HUES48 (cell line): ENCODE results near the gene PPARA.

Experiments used
- H3K27ac ChIP-seq: one replicate; pipeline ENCODE4 v1.7.0; 2013; ENCODE audit warnings: low read depth, low read length, inconsistent platforms
- H3K27me3 ChIP-seq: 2 replicates; pipeline ENCODE4 v1.6.1; 2013; ENCODE audit warnings: mild to moderate bottlenecking, low read length; ENCODE audit not compliant: control insufficient read depth, insufficient read depth
- H3K36me3 ChIP-seq: 2 replicates; pipeline ENCODE4 v1.6.1; 2013; ENCODE audit warnings: low read length; ENCODE audit not compliant: control insufficient read depth, insufficient read depth
- H3K4me1 ChIP-seq: 2 replicates; pipeline ENCODE4 v1.6.1; 2013; ENCODE audit warnings: mild to moderate bottlenecking, low read length; ENCODE audit not compliant: control insufficient read depth, insufficient read depth
- H3K4me3 ChIP-seq: 2 replicates; pipeline ENCODE4 v1.5.1; 2013; ENCODE audit warnings: mild to moderate bottlenecking, low read depth, low read length
- H3K9ac ChIP-seq: 2 replicates; pipeline ENCODE4 v1.6.1; 2013; ENCODE audit warnings: mild to moderate bottlenecking, low read depth, low read length, moderate library complexity
- H3K9me3 ChIP-seq: 2 replicates; pipeline ENCODE4 v1.6.1; 2013; ENCODE audit warnings: low read length; ENCODE audit not compliant: control insufficient read depth, insufficient read depth

The PPARA gene

GRCh38 chr22:46225631-46226030, 75.3 kb downstream of the PPARA start:
- Histone ChIP-seq H3K4me1 (no peaks in the 10 kb centered on the region), H3K9ac (no peak overlapping the region), H3K36me3 (no peaks in the 10 kb centered on the region), H3K27ac (no peak overlapping the region), H3K4me3 (no peak overlapping the region), H3K9me3 (no peaks in the 10 kb centered on the region), H3K27me3 (no peaks in the 10 kb centered on the region)

- no peak overlapping the region for H3K9ac ChIP-seq
- H3K4me1 ChIP-seq: no peaks in the 10 kb centered on the region
- no peaks in the 10 kb centered on the region for H3K27me3 ChIP-seq
- no peaks in the 10 kb centered on the region for H3K36me3 ChIP-seq
- H3K9me3 ChIP-seq: no peaks in the 10 kb centered on the region
- no peak overlapping the region for H3K27ac ChIP-seq
- no peak overlapping the region for H3K4me3 ChIP-seq
These were observed 76.3 kb downstream of the PPARA start for GRCh38 chr22:46226577-46226976.

- H3K9ac ChIP-seq: no peak overlapping the region
- H3K9me3 ChIP-seq: no peaks in the 10 kb centered on the region
- H3K27ac ChIP-seq: no peak overlapping the region
- no peak overlapping the region for H3K4me3 ChIP-seq
- no peaks in the 10 kb centered on the region for H3K4me1 ChIP-seq
- H3K36me3 ChIP-seq: no peaks in the 10 kb centered on the region
- no peaks in the 10 kb centered on the region for H3K27me3 ChIP-seq
These were observed 79.4 kb downstream of the PPARA start for GRCh38 chr22:46229701-46230100.

- Histone ChIP-seq H3K9ac (no peak overlapping the region), H3K4me1 (no peaks in the 10 kb centered on the region), H3K27me3 (no peaks in the 10 kb centered on the region), H3K27ac (no peak overlapping the region), H3K9me3 (no peaks in the 10 kb centered on the region), H3K36me3 (no peaks in the 10 kb centered on the region), H3K4me3 (no peak overlapping the region)
These were observed 80.1 kb downstream of the PPARA start for GRCh38 chr22:46230262-46230901.

- no peaks in the 10 kb centered on the region for H3K9me3 ChIP-seq
- H3K9ac ChIP-seq: no peak overlapping the region
- H3K27ac ChIP-seq: no peak overlapping the region
- no peak overlapping the region for H3K4me3 ChIP-seq
- H3K27me3 ChIP-seq: no peaks in the 10 kb centered on the region
- H3K36me3 ChIP-seq: no peaks in the 10 kb centered on the region
- no peaks in the 10 kb centered on the region for H3K4me1 ChIP-seq
These were observed 82.9 kb downstream of the PPARA start for GRCh38 chr22:46233231-46233630.

GRCh38 chr22:46234969-46235368, 84.6 kb downstream of the PPARA start:
- Histone ChIP-seq H3K27me3 (no peaks in the 10 kb centered on the region), H3K27ac (no peak overlapping the region), H3K36me3 (no peaks in the 10 kb centered on the region), H3K4me3 (no peak overlapping the region), H3K9me3 (no peaks in the 10 kb centered on the region), H3K4me1 (no peaks in the 10 kb centered on the region), H3K9ac (no peak overlapping the region)

GRCh38 chr22:46237453-46238124, 87.3 kb downstream of the PPARA start:
- Histone ChIP-seq H3K9ac (no peak overlapping the region), H3K36me3 (no peaks in the 10 kb centered on the region), H3K27ac (no peak overlapping the region), H3K4me3 (no peak overlapping the region), H3K4me1 (no peaks in the 10 kb centered on the region), H3K27me3 (no peaks in the 10 kb centered on the region), H3K9me3 (no peaks in the 10 kb centered on the region)

- Histone ChIP-seq H3K9me3 (no peaks in the 10 kb centered on the region), H3K9ac (no peak overlapping the region), H3K27ac (no peak overlapping the region), H3K36me3 (no peaks in the 10 kb centered on the region), H3K27me3 (no peaks in the 10 kb centered on the region), H3K4me1 (no peaks in the 10 kb centered on the region), H3K4me3 (no peak overlapping the region)
These were observed 88.2 kb downstream of the PPARA start for GRCh38 chr22:46238541-46238940.

- no peaks in the 10 kb centered on the region for H3K9me3 ChIP-seq
- no peaks in the 10 kb centered on the region for H3K27me3 ChIP-seq
- peaks cover 5% of the 10 kb centered on the region; the same call in 1 of the 2 replicates for H3K36me3 ChIP-seq
- H3K4me1 ChIP-seq: no peaks in the 10 kb centered on the region
- no peak overlapping the region for H3K9ac ChIP-seq
- H3K27ac ChIP-seq: no peak overlapping the region
- H3K4me3 ChIP-seq: no peak overlapping the region
These were observed 89.1 kb downstream of the PPARA start for GRCh38 chr22:46239261-46240048.

- Histone ChIP-seq H3K4me3 (no peak overlapping the region), H3K4me1 (no peaks in the 10 kb centered on the region), H3K9me3 (no peaks in the 10 kb centered on the region), H3K36me3 (peaks cover 10% of the 10 kb centered on the region), H3K9ac (no peak overlapping the region), H3K27ac (no peak overlapping the region), H3K27me3 (no peaks in the 10 kb centered on the region)
These were observed 89.7 kb downstream of the PPARA start for GRCh38 chr22:46240073-46240472.

GRCh38 chr22:46240506-46240905, 90.2 kb downstream of the PPARA start:
- H3K36me3 ChIP-seq: peaks cover 10% of the 10 kb centered on the region
- H3K4me1 ChIP-seq: no peaks in the 10 kb centered on the region
- H3K4me3 ChIP-seq: no peak overlapping the region
- no peaks in the 10 kb centered on the region for H3K27me3 ChIP-seq
- H3K9ac ChIP-seq: no peak overlapping the region
- H3K9me3 ChIP-seq: no peaks in the 10 kb centered on the region
- H3K27ac ChIP-seq: no peak overlapping the region
